ENCODE results near the gene DYSF. TPM values are rescaled to one million over a fixed set of nuclear protein-coding genes. Genes with fewer than 3 reads are reported as not detected.

DYSF gene
- total and polyA plus RNA-seq, 7 donors, result 38.3 to 208 (median 109) TPM

DNA sequence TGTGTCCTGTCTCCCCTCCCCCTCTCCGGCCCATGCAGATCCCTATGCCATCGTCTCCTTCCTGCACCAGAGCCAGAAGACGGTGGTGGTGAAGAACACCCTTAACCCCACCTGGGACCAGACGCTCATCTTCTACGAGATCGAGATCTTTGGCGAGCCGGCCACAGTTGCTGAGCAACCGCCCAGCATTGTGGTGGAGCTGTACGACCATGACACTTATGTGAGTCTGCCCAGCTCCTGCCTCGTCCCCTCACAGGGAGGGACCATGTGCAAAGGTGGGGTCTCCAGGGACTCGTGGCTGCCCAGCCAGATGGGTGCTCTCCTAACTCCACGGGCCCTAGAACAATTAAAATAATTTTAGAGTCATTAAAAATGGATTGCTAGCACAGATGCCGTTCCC, 145.2 kb downstream of the DYSF start:
- 91 to 96% (median 92%) methylated on average over 14 of the region's 14 CpGs for WGBS, 3 donors
- DNase-seq, result no peak

DNA sequence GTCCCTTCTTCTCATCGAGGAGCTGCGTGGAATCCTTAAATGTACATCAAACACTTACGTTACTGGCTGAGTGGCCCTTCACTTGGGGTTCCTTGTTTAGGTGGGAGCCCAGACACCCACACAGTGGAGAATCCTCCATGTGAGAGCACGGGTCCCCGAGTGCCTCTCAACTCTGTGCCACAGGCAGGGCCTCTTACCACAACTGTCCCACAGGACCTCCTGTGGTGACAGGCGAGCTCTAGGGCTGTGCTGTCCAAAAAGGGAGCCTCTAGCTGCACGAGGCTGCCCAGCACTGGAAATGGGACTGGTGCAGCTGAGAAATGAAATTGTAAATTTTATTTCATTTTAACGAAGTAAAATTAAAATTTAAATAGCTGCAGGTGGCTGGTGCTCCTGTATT, 145.7 kb downstream of the DYSF start:
- Histone ChIP-seq H3K27ac (no peak overlapping the region), H3K9me3 (no peaks in the 10 kb centered on the region), H3K27me3 (ENCODE audit: insufficient read depth in 3 of 3, low read length in 2 of 3) (no peaks in the 10 kb centered on the region), H3K4me1 (peaks cover 2% of the 10 kb centered on the region), H3K36me3 (ENCODE audit: insufficient read depth in 1 of 2, low read depth in 1 of 2) (peaks cover 3 to 95% of the 10 kb centered on the region in 2 donors), H3K4me3 (no peak overlapping the region)
- ATAC-seq (no peak), DNase-seq (no peak)
- intact Hi-C loops (cut with DNase I), result no loop called here
- 80 to 86% (median 80%) methylated on average over 8 of the region's 8 CpGs for WGBS, 3 donors
- TF ChIP-seq, protein P1, sequence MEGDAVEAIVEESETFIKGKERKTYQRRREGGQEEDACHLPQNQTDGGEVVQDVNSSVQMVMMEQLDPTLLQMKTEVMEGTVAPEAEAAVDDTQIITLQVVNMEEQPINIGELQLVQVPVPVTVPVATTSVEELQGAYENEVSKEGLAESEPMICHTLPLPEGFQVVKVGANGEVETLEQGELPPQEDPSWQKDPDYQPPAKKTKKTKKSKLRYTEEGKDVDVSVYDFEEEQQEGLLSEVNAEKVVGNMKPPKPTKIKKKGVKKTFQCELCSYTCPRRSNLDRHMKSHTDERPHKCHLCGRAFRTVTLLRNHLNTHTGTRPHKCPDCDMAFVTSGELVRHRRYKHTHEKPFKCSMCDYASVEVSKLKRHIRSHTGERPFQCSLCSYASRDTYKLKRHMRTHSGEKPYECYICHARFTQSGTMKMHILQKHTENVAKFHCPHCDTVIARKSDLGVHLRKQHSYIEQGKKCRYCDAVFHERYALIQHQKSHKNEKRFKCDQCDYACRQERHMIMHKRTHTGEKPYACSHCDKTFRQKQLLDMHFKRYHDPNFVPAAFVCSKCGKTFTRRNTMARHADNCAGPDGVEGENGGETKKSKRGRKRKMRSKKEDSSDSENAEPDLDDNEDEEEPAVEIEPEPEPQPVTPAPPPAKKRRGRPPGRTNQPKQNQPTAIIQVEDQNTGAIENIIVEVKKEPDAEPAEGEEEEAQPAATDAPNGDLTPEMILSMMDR (IDR thresholded peaks at IDR 0.05), result no peak

More for the DNA sequence above, 145.2 kb downstream of the DYSF start:
- TF ChIP-seq, protein P1 (IDR thresholded peaks at IDR 0.05), result no peak
- Histone ChIP-seq H3K36me3 (ENCODE audit: insufficient read depth in 1 of 2, low read depth in 1 of 2) (peaks cover 3 to 95% of the 10 kb centered on the region in 2 donors), H3K4me3 (no peak overlapping the region), H3K27ac (no peak overlapping the region), H3K9me3 (no peaks in the 10 kb centered on the region), H3K27me3 (ENCODE audit: insufficient read depth in 3 of 3, low read length in 2 of 3) (no peaks in the 10 kb centered on the region), H3K4me1 (no peaks in the 10 kb centered on the region)
- intact Hi-C loops (cut with DNase I), result no loop called here
- no peak for ATAC-seq

DNA sequence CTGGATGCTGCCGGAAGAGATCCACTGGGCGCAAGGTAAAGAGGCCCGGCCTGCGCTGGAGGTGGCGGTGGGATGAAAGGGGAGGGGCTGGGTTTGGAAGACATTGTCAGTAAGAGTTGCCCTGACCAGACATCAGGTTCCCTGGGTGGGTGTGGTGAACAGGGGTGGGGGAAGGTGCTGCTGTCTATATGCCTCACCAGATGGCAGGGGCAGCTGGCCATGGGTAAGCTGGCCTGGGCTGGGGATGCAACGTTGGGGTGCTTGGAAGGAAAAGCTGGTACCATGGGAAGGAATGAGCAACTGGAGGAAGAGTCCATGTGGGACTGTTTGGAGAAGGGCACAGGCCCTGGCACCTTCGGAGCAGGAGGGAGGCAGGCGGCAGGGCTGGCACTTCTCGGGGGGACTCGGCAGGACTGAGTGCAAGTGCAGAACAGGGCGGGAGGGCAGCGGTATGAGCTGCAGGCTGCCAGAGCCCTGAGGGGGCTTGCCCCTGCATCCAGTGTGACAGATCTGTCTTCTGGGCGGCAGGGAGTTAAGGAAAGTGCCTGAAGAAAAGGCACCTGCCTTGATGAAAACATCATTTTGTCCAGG, 146.4 kb downstream of the DYSF start:
- H3K27me3 ChIP-seq (ENCODE audit: insufficient read depth in 3 of 3, low read length in 2 of 3), result no peaks in the 10 kb centered on the region
- TF ChIP-seq, protein P1 (IDR thresholded peaks at IDR 0.05), result no peak
- DNase-seq (peak in 1 of 2 donors; percentile 41), ATAC-seq (no peak)
- intact Hi-C loops (cut with DNase I), result loop anchor here in 1 of 2 donors (10.0 kb wide), 1 partner anchor 195 kb away; no protein-coding TSS in a partner anchor
- peaks cover 3 to 95% of the 10 kb centered on the region in 2 donors for H3K36me3 ChIP-seq (ENCODE audit: insufficient read depth in 1 of 2, low read depth in 1 of 2)
- no peaks in the 10 kb centered on the region for H3K9me3 ChIP-seq
- H3K4me3 ChIP-seq, result no peak overlapping the region
- H3K27ac ChIP-seq, result no peak overlapping the region
- 90 to 94% (median 93%) methylated on average over 13 of the region's 13 CpGs for WGBS, 3 donors
- H3K4me1 ChIP-seq, result peaks cover 3% of the 10 kb centered on the region

DNA sequence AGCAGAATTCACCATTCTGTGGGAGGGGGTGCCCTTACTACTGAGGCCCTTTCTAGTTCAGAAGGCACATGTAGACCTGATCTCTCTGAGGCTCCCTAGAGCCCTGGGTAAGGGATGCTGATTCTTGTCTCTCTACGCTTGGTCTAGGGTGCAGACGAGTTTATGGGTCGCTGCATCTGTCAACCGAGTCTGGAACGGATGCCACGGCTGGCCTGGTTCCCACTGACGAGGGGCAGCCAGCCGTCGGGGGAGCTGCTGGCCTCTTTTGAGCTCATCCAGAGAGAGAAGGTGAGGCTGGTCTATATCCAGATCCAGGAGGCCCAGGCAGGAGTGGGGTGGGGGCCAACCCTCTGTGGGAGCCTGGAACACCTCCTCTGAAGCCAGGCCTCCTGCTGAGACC, 147.2 kb downstream of the DYSF start:
- no peak for ATAC-seq
- intact Hi-C loops (cut with DNase I), result loop anchor here in 1 of 2 donors (10.0 kb wide), 1 partner anchor 194 kb away; no protein-coding TSS in a partner anchor

More for the DNA sequence above, 147.2 kb downstream of the DYSF start:
- peak in 1 of 2 donors; percentile 31 for DNase-seq
- Histone ChIP-seq H3K27ac (no peak overlapping the region), H3K4me3 (no peak overlapping the region), H3K27me3 (ENCODE audit: insufficient read depth in 3 of 3, low read length in 2 of 3) (no peaks in the 10 kb centered on the region), H3K9me3 (no peaks in the 10 kb centered on the region), H3K36me3 (ENCODE audit: insufficient read depth in 1 of 2, low read depth in 1 of 2) (peaks cover 3 to 95% of the 10 kb centered on the region in 2 donors), H3K4me1 (peaks cover 3% of the 10 kb centered on the region)
- WGBS, 3 donors, result 68 to 73% (median 71%) methylated on average over 9 of the region's 9 CpGs
- TF ChIP-seq, protein P1 (IDR thresholded peaks at IDR 0.05), result no peak

All from psoas muscle (tissue), 8 donors.